GM21737 (cell line): ENCODE results near the gene ALDH1L1.

ENCODE experiments used
- ATAC-seq: cut with Tn5 transposase; IDR thresholded peaks from one replicate; pipeline ENCODE4 v1.9.1; 2021; ENCODE audit warnings: mild to moderate bottlenecking, moderate library complexity; ENCODE audit not compliant: unreplicated experiment

Gene ALDH1L1

DNA sequence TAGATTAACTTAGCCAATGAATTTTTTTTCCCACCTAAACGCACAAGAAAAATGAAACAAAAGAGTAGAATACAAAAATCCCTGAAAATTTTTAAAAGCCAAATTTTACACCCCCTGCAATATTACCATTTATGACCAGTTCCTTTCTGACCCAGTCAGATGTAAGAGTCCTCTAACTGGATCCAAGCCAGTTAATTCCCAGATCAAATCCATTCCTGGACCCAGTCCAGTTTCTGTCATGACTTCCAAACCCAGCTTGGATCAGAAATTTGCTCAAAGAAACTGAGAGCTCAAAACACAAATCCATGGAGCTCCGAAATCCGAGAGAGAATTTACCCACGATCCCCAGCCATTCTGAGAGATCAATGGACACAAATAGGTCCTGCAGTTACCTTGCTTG, 17.0 kb upstream of the ALDH1L1 start:
- ATAC-seq, result no peak

DNA sequence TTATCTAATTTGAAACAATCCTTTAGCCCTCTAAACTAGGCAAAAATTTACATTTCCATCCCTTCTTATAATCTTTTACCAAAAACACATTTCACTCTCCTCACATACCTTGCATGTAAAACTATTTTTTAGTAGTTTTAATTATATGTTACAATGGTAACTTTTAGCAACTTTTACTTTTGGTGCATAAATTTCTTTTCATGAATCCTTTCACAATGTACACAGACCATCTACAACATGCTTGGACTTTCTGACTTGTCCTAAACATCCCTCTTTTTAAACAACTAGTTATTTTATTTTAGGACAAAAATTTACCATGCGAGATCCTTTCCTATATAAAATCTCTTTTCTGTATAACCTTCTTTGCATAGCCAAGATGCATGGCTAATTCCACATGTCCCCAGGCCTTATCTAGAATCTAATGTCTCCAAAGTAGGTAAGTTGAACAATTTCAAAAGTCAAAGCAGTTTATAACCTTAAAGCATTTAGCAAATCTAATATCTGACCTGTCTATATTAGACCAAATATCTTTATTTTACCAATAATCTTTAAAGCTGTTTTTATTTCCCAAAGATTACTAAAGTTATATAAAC, 14.4 kb upstream of the ALDH1L1 start:
- ATAC-seq, result no peak

DNA sequence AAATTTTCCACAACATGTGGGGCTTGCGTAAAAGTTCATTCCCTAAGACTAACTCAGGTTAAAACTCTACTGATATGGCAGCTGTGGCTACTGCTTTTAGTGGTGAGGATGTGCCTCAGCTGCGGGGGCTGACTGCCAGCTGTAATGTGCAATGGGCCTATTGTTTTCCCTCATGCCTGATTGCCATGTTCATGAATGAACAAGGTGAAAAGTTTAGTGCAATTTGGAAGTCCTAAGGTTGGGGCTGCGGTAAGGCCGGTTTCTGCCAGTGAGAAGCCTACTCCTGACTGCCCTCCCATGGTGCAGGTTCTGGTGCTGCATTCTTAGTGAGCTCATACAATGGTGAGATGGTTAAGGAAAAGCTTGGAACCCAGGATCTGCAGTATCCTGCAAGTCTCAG, 10.9 kb upstream of the ALDH1L1 start:
- ATAC-seq, result no peak

DNA sequence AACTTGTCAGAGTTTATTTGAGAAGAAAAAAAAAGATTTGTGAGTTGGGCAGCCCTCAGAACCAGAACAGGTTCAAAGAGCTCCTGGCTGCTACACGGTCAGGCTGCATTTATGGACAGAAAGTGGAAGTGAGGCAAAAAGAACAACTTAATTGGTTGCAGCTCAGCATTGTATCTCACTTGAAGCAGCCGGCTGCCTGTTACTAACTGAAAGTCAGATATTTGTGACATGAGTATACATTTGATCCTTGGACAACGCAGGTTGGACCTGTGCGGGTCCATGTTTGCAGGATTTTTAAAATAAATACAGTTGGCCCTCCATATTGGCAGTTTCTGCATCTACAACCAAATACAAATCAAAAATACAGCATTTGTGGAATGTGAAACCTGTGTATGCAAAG, 7.5 kb upstream of the ALDH1L1 start:
- ATAC-seq, result no peak

DNA sequence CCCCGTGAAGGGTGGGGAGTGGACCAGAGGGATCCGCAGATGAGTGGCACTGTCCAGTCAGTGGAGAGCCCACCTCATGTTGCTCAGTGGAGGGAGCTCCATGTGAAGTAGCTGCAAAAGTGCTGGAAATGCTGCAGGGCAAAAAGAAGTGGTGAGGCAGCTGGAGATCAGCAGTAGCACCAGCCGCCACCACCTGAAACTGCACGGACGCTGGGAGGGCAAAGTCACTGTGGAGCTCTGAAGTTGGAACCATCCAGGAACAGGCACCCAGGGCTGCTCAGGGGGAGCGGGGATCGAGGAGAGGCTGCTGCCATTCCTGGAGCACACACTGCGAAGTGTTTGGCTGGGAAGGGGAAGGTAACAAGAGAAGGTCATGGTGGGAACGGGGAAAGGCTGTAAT, 6.4 kb upstream of the ALDH1L1 start:
- ATAC-seq, result no peak

DNA sequence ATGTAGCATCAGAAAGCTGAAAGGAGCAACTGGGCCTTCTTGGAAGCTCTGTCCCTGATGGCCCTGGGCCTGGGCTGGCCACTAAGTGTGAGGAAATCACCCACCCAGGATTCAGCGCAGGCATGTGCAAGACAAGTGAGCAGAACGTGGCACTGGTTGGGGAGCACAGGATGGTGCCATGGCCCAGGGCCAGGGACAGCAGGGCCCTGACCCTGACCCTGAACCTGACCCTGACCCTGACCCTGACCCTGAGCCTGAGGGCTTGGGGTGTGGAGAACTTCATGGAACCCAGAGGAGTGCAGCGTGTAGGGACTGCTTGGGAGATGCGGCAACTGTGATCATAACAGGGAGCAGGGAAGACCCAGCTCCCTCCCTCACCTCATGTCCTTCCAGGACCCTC, 5.9 kb upstream of the ALDH1L1 start:
- no peak for ATAC-seq

DNA sequence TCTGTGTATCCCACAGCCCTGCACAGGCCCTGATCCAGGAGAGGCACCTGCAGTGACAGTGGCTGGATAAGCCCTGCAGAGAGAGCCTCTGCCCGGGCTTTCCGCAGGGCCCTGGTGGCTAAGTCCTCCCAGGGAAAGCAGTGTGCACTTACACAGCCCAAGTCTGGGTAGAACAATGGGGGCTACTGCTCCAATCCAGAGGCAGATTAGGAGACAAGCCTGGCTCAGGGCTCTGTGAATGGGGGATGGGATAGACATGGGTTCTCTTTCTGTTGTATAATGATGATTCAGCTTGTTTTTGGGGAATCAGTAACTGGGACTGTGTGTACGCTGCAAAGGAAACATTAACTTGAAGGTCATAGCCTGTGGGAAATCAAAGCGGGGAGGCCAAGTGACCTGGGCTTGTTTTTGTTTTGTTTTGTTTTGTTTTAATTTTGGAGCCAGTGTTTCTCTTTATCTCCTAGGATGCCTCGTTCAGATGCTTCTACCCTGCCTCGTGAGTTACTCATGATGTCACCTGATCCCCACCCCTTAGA, 4.1 kb upstream of the ALDH1L1 start:
- no peak for ATAC-seq

DNA sequence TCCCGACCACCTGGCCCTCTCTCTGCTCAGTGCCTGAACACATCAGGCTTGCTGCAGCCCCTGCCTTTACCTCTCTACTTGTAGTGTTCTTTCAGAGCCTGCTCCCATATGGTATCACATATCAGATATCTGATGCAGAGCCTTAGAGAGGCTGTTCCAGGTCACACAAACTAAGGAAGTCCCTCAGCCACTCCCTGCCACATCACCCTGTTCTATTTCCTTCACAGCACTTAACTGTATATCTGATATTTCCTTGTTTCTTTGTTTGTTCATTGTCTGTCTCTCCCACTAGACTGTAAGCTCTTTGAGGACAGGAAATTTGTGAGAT, 976 bp upstream of the ALDH1L1 start:
- no peak for ATAC-seq

DNA sequence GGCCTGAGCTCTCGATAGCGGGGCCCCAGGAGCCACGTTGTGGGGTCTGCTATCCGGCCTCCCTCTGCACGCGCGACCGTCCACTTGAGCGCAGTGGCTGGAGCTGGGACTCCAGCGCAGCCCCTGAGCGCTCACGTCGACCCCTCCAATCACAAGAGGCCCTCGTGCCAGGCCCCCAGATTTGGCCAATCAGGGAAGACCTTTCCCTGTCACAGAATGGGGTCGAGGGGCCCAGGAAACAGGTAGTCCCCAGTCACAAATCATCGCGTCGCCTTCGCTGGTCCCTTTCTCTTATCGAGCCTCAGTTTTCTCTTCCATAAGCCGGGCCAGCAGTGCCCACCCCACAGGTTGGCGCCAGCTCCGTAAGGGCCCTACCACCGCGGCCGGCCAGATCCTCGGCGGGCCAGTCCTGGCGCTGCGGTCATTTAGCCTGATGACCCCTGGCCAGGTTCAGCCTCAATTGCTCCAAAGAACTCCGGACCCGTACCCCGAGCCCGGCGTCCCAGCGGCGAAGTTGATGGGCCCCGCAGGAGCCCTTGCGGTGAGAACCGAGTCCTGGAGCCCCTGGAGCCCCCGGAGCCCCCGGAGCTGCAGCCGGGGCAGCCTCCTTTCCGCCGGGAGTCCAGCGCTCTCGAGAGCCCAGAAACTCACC, 435 bp downstream of the ALDH1L1 start:
- ATAC-seq, result no peak

DNA sequence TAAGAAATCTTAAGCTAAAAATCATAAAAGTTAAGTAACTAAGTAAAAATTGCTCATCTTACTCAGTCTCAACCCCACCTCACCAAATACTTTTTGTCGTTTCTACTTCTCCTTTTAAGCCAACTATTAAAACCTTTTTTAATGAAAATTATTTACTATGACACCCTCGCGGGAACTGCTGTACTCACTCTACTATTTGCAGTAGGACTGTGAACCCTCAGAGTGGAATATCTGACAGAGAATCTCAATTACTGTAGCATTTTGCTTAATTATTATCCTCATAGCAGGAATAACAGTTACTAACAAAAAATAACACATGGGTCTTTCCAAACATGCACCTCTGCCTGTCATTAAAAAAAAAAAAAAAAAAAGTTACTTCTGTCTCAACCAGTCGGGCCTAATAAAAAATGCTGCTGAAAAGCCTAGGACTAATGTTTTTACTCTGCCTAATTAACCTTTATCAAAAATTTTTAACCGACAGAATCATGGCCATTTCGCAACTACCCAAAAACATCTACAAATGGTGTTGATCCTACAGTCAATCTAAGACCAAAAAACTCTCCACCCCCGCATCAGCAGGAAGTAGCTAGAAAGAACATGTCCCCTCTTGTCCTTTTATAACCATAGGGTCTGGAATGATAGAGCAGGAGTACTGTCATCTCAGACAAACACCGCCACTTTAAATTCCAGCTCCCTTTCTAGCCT, 10.2 kb downstream of the ALDH1L1 start:
- no peak for ATAC-seq

DNA sequence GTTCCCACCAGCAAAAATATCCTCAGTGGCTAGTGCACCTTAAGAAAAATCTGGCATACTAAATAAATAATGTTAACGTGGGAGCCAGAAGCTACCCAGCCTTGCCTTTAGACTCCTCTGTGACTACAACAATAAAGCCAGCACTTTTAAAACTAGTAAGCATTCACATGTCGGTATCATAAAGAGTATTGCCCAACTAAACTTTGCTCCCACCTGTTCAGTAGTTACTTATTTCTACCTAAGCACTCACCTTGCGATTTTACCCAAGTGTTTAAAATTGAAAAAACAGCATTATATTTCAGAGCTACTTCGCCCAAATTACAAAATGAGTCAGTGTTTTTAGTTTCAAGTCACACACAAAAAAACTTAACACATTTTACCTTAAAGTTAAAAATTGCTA, 12.8 kb downstream of the ALDH1L1 start:
- no peak for ATAC-seq

DNA sequence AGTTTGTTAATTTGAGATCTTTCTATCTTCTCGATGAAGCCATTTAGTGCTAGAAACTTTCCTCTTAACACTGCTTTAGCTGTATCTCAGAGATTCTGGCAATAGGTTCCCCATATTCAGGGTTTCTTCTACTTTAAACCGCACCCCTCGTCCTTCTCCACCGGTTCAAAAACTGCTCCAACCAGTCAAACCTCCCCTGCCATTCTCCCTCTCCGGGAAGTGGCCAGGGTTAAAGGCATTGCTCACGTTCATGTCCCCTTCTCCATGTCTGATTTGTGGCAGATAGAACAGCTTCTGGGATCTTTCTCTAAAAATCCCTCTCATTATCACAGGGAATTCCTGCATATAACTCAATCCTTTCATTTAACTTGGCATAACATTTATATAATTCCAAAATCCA, 14.4 kb downstream of the ALDH1L1 start:
- ATAC-seq, result no peak

DNA sequence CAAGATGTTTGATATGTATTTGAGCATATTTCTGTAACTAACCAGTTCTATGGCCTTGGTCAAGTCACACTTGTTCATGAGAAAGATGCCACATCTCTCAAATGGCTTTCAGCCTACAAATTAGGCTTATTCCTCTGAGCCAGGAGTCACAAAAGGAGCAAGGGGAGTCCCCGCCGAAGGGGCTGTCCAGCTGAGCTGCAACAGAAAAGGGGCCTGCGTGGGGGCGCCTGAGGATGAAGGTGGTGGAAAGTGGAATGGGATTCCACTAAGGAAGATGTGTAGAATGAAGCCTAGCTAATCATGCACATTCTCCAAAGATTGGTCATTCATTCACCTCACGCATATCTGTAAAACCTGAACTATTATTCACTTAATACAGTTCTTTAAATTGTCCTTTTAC, 19.1 kb downstream of the ALDH1L1 start:
- ATAC-seq, result no peak

DNA sequence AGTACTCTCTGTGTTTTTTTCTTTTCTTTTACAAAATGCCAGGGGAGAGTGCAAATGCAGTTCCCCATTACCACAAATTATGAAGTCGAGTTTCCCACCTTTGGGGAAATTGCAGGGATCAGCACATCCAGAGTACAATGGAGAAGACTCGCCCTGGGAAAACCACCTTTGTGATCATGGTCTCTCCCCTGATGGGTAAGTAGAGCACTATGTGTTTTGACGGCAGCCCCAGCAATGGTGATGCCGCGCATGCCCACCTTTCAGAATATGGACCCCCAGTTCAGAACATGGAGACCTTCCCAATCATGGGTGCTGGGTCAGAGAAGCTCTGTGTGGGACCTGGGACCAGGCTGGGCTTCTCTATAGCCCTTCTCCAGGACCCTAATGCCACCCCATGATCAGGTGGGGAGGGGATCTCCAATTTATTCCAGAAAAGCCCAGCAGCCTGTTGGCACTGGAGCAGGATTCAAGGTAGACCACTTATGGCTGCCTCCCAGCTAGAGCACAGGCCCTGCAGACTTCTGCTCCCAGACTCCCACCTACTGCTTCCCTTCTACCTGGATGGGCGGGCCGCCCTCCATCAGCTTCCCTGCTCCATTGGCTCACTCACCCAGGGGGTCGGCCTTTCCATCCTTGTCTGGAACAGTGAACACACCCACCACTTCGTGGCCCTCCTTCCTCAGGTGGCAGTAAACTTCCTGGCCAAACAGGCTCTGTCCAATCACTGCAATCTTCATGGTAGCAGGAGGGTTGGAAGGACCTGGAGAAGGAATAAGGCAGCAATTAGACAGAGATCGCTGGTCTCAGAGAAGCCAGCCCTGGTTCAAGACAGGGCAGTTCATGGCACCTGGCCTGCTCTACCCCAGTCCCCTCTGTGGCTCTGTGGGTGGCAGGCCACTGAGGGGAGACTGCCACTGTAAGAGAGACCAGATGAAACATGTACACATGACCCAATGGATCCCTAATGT, 19.9 kb downstream of the ALDH1L1 start:
- no peak for ATAC-seq

DNA sequence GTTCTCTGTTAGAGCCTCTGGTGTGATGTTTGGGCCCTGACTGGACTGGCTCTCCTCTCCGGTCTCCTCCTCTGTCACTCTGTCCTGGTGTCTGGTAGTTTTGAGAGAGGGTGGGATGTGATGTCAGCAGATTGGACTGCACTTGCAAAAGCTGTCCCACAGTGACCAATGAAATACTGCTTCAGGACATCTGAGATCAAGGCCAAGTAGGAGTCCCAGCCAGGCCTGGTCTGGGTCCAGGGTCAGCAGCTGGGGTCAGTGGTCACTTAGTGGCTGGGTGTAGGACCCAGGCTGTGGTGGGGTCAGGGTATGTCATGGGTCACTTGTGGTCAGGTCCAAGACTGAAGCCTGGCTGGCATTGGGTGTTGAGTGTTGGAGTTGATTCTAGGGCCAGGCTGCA, 20.9 kb downstream of the ALDH1L1 start:
- ATAC-seq, result no peak

DNA sequence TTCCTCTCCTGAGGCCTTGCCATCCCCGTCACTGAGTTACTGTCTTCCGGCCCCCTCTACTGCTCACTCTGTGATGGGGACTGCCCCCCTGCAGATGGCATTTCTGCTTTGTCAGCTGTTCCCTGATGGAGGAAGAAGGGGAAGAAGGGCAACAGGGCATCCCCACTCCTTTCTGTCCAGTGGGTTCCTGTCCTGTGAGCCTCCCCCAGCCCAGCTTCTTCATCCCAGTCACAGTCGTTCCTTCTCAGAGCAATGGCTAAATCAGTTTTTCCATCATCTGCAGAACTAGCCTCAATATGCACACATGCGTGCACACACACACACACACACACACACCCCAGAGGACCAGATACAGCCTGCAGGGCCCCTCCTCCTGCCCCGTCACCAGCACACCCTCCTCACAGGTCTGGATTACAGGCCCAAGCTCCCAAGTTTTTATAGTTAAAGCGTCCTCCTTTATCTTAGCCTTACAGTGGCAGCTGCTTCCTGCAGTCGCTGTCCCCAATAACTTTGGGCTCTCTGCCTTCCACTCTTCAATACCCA, 21.4 kb downstream of the ALDH1L1 start:
- no peak for ATAC-seq

DNA sequence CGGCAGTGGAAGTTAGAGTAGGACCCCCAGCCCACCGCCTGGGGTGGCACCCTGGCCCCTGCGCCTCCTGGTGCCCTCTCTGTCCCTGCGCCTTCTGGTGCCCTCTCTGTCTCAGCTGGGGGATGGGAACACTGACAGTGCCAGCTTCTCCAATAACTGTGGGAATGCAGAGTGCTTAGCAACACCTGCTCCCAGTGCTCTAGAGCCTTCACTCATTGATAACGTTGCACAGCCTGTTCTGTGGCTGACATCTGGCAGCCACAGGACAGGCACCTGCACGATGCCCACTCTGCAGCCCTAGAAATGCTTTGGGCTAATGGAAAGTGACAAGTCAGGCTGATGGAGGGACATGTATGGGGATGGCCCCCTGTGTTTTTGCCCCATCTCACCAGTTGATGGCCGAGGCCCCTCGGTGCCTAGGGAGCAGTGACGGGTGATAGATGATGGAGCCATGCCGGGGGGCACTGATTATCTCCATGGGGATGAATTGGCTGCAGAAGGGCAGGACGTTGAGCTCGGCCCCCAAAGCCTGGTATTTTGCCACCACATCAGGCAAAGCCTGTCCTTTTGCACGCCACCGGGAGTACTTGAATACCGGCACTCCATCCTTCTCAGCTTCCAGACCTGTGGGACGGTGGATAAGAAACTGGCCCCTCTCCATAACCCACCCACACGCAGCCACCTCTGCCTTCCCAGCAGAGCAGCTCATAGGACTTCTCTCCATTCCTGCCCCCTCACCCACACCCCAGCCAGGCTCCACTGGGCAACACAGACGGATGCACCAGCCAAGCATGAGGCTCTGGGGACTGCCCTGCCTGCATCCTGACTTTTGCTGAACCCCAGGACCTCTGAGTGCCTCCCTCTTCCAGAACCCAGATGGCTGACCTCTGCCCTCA, 22.1 kb downstream of the ALDH1L1 start:
- no peak for ATAC-seq

DNA sequence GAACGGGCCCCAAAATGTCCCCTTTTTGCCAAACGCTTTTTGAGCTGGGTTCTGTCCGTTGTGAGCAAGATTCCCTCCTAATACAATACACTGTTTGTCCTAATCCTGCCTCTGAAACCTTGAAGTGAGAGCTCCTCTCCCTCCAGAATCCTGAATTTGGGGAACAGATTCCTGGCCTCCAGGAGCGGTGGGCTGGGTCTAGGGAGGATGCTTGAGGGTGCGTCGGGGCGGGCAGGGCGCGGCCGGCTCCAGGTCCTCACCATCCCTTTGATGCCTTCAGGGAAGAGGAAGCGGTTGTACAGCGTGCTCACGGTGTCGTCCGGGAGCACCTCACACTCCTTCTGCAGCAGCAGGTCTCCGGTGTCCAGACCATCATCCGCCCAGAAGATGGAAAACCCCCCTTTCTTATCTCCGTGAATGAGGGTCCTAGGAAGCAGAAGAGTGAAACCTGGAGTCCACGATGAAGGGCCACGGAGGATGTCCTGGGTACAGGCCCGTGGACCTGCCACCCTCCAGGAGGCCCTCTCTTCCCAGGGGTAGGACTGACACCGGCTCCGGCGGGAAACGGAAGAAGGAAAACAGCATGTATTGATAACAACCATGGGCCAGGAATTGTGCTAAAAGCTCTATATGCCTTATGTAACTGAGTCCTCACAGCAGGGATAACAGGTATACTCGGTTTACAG, 23.2 kb downstream of the ALDH1L1 start:
- no peak for ATAC-seq

DNA sequence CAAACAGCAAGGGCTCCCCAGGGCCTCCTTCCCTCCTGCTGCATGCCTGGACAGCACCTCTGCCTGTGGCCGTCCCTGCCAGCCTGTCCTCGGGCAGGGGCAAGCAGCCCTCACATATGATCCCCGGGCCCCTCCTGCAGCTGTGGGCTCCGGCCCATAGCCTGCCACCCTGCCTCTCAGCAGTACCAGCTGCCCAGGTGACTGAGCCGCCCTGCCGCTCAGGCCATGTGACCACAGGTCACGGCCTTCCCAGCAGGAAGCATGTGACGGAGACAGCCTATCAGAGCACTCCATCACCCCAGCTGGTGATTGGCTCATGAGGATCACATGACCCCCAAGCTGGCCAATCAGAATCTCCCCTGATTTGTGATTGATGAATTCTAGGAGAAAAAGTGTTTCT, 23.9 kb downstream of the ALDH1L1 start:
- no peak for ATAC-seq
